Subcutaneous preadipocyte (primary cell): Measurements from ENCODE around the gene DENND6B. TPM values are rescaled to one million over a fixed set of nuclear protein-coding genes. Genes with fewer than 3 reads are reported as not detected.

ENCODE experiments used
- total RNA-seq: library from RNA; depleted of rRNA; stranded (reverse); fragments of >200 nt; gene quantifications from 2 replicates; pipeline ENCODE4 v1.2.3, GENCODE V29; 2012

DENND6B gene, protein sequence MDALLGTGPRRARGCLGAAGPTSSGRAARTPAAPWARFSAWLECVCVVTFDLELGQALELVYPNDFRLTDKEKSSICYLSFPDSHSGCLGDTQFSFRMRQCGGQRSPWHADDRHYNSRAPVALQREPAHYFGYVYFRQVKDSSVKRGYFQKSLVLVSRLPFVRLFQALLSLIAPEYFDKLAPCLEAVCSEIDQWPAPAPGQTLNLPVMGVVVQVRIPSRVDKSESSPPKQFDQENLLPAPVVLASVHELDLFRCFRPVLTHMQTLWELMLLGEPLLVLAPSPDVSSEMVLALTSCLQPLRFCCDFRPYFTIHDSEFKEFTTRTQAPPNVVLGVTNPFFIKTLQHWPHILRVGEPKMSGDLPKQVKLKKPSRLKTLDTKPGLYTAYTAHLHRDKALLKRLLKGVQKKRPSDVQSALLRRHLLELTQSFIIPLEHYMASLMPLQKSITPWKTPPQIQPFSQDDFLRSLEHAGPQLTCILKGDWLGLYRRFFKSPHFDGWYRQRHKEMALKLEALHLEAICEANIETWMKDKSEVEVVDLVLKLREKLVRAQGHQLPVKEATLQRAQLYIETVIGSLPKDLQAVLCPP
- 0.39 and 2.2 TPM in 2 replicates for total RNA-seq

DNA sequence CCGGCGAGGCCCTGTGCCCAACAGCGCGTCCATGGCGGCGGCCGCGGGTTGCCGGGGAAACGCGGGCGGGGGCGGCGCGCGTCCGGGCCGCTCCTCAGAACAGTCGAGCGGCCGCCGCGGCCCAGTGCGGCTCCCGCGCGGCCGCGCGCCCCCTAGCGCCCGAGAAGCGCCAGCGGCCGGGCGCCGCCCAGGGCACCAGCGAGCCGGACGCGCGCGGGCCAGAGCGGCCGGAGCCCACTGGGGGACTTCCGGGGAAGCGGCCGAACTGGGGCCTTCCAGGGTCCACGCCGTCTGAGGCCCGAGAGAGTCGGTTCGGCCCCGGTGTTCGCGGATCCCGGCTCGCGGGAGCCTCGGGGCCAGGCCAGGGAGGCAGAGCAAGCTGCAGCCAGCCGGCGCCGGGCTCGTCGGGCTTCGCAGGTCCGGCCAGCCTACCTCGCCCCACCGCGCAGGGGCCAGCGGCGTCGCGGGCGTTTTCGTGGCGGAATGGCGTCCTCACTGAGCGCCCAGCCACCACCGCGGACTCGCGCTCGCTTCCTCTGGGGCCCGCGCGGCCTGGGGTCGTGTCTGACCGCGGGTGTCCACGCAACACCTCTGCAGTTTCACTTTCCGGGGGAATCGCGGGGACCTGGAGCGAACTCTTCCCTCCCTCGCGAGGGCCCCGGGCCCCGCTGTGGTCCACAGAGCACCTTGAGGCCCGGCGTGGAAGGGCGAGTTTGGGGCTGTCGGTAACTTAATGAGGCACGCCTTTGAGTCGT is at the start of gene DENND6B:
TSS of gene DENND6B (minus strand) at position 57 of the 755 bp plus-strand sequence. CDS start at position 33, 24 bp downstream.

GRCh38 chr22:50342651-50343540 is 16.1 kb upstream of the DENND6B start, which contains the start of gene PPP6R2:
Gene PPP6R2 (plus strand): TSS chr22:50343327. CDS start chr22:50393909, 50,582 bp downstream.

GRCh38 chr22:50306753-50307749 is 19.8 kb downstream of the DENND6B start, which contains the start of gene PLXNB2:
Gene PLXNB2 (minus strand): TSS chr22:50307646. CDS start chr22:50290584, 17,062 bp downstream.

GRCh38 chr22:50269970-50270665 is 56.7 kb downstream of the DENND6B start, which contains the start of gene MAPK11:
Gene MAPK11 (minus strand): TSS chr22:50270380. CDS start chr22:50270292, 88 bp downstream.

GRCh38 chr22:50261615-50262459 is 65.0 kb downstream of the DENND6B start, which contains the start of gene MAPK12:
Gene MAPK12 (minus strand): TSS chr22:50261683. CDS start chr22:50261509, 174 bp downstream.

Other genes starting within 250 kb of the DENND6B start
- not detected in 2 replicates for gene MLC1, start 241.6 kb downstream of the DENND6B start, total RNA-seq
- gene MOV10L1, start 237.0 kb downstream of the DENND6B start, total RNA-seq, result 0.37 and 0.59 TPM in 2 replicates
- gene PANX2, start 156.3 kb downstream of the DENND6B start, total RNA-seq, result under 0.01 and 0.37 TPM in 2 replicates
- 24.3 and 34.2 TPM in 2 replicates for gene TRABD, start 141.1 kb downstream of the DENND6B start, total RNA-seq
- gene SELENOO, start 126.0 kb downstream of the DENND6B start, total RNA-seq, result 19.5 and 22.3 TPM in 2 replicates
- 27.9 and 28.5 TPM in 2 replicates for gene TUBGCP6, start 82.0 kb downstream of the DENND6B start, total RNA-seq
- 19.1 and 22.5 TPM in 2 replicates for gene HDAC10, start 75.7 kb downstream of the DENND6B start, total RNA-seq
- 24.3 and 34.8 TPM in 2 replicates for gene MAPK12, start 65.3 kb downstream of the DENND6B start, total RNA-seq
- 2.5 and 4.4 TPM in 2 replicates for gene MAPK11, start 56.6 kb downstream of the DENND6B start, total RNA-seq
- 81.7 and 93.0 TPM in 2 replicates for gene PLXNB2, start 19.4 kb downstream of the DENND6B start, total RNA-seq
- 41.2 and 48.7 TPM in 2 replicates for gene PPP6R2, start 16.3 kb upstream of the DENND6B start, total RNA-seq
- gene SBF1, start 148.0 kb upstream of the DENND6B start, total RNA-seq, result 63.6 and 76.8 TPM in 2 replicates
- 0.39 and 2.2 TPM in 2 replicates for gene ADM2, start 154.5 kb upstream of the DENND6B start, total RNA-seq
- 0.20 TPM in 1 of 2 replicates, not detected in the other for gene MIOX, start 159.8 kb upstream of the DENND6B start, total RNA-seq
- 32.3 and 36.9 TPM in 2 replicates for gene LMF2, start 180.7 kb upstream of the DENND6B start, total RNA-seq
- gene NCAPH2, start 181.2 kb upstream of the DENND6B start, total RNA-seq, result 35.3 and 49.5 TPM in 2 replicates
- 2.7 and 5.1 TPM in 2 replicates for gene SCO2, start 198.6 kb upstream of the DENND6B start, total RNA-seq
- 24.2 and 45.9 TPM in 2 replicates for gene TYMP, start 203.0 kb upstream of the DENND6B start, total RNA-seq
- not detected in 2 replicates for gene KLHDC7B, start 218.9 kb upstream of the DENND6B start, total RNA-seq
- gene SYCE3, start 235.9 kb upstream of the DENND6B start, total RNA-seq, result not detected in 2 replicates